CD14-positive monocyte (primary cell): Measurements from ENCODE around the gene AKAP8L. TPM values are rescaled to one million over a fixed set of nuclear protein-coding genes. Genes with fewer than 3 reads are reported as not detected.

Experiments
- DNase-seq, 3 donors: peaks; one replicate each; pipeline ENCODE4 v3.0.0-alpha.2; 2011 to 2022
- H2AFZ ChIP-seq: 2 replicates; pipeline ENCODE4 v1.6.0; 2012; ENCODE audit warnings: mild to moderate bottlenecking, low read depth, low read length, inconsistent platforms; ENCODE audit not compliant: insufficient read depth, poor library complexity, severe bottlenecking
- H3K27ac ChIP-seq, 2 donors: 1 replicate in 1 of 2; 2 replicates in 1 of 2; pipeline ENCODE4 v1.5.1; 2012 to 2013; ENCODE audit warnings: low read length in 2 of 2, control low read depth in 1 of 2, inconsistent platforms in 1 of 2, low read depth in 1 of 2, mild to moderate bottlenecking in 1 of 2
- H3K27me3 ChIP-seq, 2 donors: one replicate each; pipeline versions ENCODE4 v1.6.0 to v1.6.1; 2011 to 2013; ENCODE audit warnings: low read length in 2 of 2; ENCODE audit not compliant: control insufficient read depth in 2 of 2, insufficient read depth in 2 of 2
- H3K36me3 ChIP-seq, 2 donors: replicated peaks in 1 of 2; 1 replicate in 1 of 2; 2 replicates in 1 of 2; pipeline versions ENCODE4 v1.5.1 to v1.6.1; 2012 to 2013; ENCODE audit warnings: low read length in 2 of 2, control low read depth in 1 of 2, inconsistent platforms in 1 of 2, mild to moderate bottlenecking in 1 of 2; ENCODE audit not compliant: insufficient read depth in 2 of 2, control insufficient read depth in 1 of 2
- H3K4me1 ChIP-seq, 2 donors: 1 replicate in 1 of 2; 2 replicates in 1 of 2; pipeline versions ENCODE4 v1.5.1 to v1.6.1; 2012 to 2013; ENCODE audit warnings: low read length in 2 of 2, control low read depth in 1 of 2, inconsistent platforms in 1 of 2, mild to moderate bottlenecking in 1 of 2, moderate library complexity in 1 of 2; ENCODE audit not compliant: insufficient read depth in 2 of 2, control insufficient read depth in 1 of 2
- H3K4me2 ChIP-seq: replicated peaks from 2 replicates; pipeline ENCODE3; 2012; ENCODE audit warnings: low read length, moderate library complexity, mild to moderate bottlenecking; ENCODE audit not compliant: poor library complexity, severe bottlenecking; ENCODE audit errors: extremely low read depth
- H3K4me3 ChIP-seq, 3 experiments: fragments of 200-600 bp in 1 of 3; sonication (generic) in 1 of 3; replicated peaks in 1 of 3; 1 replicate in 2 of 3; 2 replicates in 1 of 3; pipeline ENCODE4 v1.5.1; 2011 to 2013; ENCODE audit warnings: low read length in 3 of 3, mild to moderate bottlenecking in 3 of 3, control low read depth in 2 of 3, low read depth in 2 of 3, inconsistent platforms in 1 of 3, moderate library complexity in 1 of 3
- H3K79me2 ChIP-seq: 2 replicates; pipeline ENCODE4 v1.6.0; 2012; ENCODE audit warnings: mild to moderate bottlenecking, control low read depth, inconsistent platforms, low read length, moderate library complexity; ENCODE audit not compliant: insufficient read depth
- H3K9ac ChIP-seq: 2 replicates; pipeline ENCODE4 v1.6.0; 2017; ENCODE audit warnings: low read length, mild to moderate bottlenecking; ENCODE audit not compliant: insufficient read depth, poor library complexity, severe bottlenecking
- H3K9me3 ChIP-seq, 2 donors: replicated peaks in 1 of 2; 1 replicate in 1 of 2; 2 replicates in 1 of 2; pipeline versions ENCODE4 v1.5.1 to v1.6.1; 2012 to 2013; ENCODE audit warnings: low read length in 2 of 2, control low read depth in 1 of 2; ENCODE audit not compliant: control insufficient read depth in 1 of 2, insufficient read depth in 1 of 2
- H4K20me1 ChIP-seq: 2 replicates; pipeline ENCODE4 v1.6.0; 2012; ENCODE audit warnings: mild to moderate bottlenecking, low read length, control low read depth, moderate library complexity; ENCODE audit not compliant: insufficient read depth
- H3K27ac Mint-ChIP-seq, 7 donors: one replicate each; pipeline ENCODE4 v1.8.0; 2020; ENCODE audit warnings: mild to moderate bottlenecking in 7 of 7, mixed read lengths in 7 of 7, moderate library complexity in 6 of 7, inconsistent platforms in 2 of 7
- H3K27me3 Mint-ChIP-seq, 3 donors: one replicate each; pipeline ENCODE4 v1.8.0; 2021 to 2022; ENCODE audit warnings: low read depth in 3 of 3, mild to moderate bottlenecking in 3 of 3, mixed read lengths in 3 of 3, moderate library complexity in 3 of 3, inconsistent platforms in 1 of 3
- H3K36me3 Mint-ChIP-seq, 2 donors: one replicate each; pipeline ENCODE4 v1.8.0; 2020; ENCODE audit warnings: mixed read lengths in 2 of 2, inconsistent platforms in 1 of 2, mild to moderate bottlenecking in 1 of 2
- H3K4me1 Mint-ChIP-seq: one replicate; pipeline ENCODE4 v1.8.0; 2020; ENCODE audit warnings: mild to moderate bottlenecking, mixed read lengths
- H3K4me3 Mint-ChIP-seq, 2 donors: one replicate each; pipeline ENCODE4 v1.8.0; 2020; ENCODE audit warnings: mild to moderate bottlenecking in 2 of 2, mixed read lengths in 2 of 2, moderate library complexity in 1 of 2
- H3K9me3 Mint-ChIP-seq, 7 donors: one replicate each; pipeline ENCODE4 v1.8.0; 2020 to 2022; ENCODE audit warnings: mixed read lengths in 7 of 7, mild to moderate bottlenecking in 6 of 7, moderate library complexity in 6 of 7, inconsistent platforms in 2 of 7
- CTCF ChIP-seq: fragments of 200-600 bp; IDR thresholded peaks from one replicate; pipeline ENCODE4 v1.8.0; 2022; ENCODE audit warnings: antibody characterized with exemption, mild to moderate bottlenecking
- WGBS: methylation state at CpG from one replicate; pipeline ENCODE4 v1.1.5; 2013; ENCODE audit warnings: missing lambda C conversion rate; ENCODE audit not compliant: insufficient coverage; 5-methylcytosine and 5-hydroxymethylcytosine counted together
- intact Hi-C, 2 donors: fragments of 100-400 bp; cut with micrococcal nuclease; formaldehyde crosslinking; loops; one replicate each; pipeline versions ENCODE4 v1.15.0 to v1.15.1; 2023
- polyA plus RNA-seq, 3 donors: library from polyadenylated mRNA; depleted of rRNA in 1 of 3; unstranded in 2 of 3; stranded (reverse) in 1 of 3; fragments of 300-500 nt in 2 of 3; fragments of >200 nt in 1 of 3; fragmentation: Illumina TruSeq in 2 of 3; gene quantifications; 1 replicate in 2 of 3; 2 replicates in 1 of 3; pipeline ENCODE4 v1.2.3, GENCODE V29; 2012 to 2021

AKAP8L gene
- polyA plus RNA-seq, 3 donors = 21.4 to 103 (median 39.0) TPM

DNA sequence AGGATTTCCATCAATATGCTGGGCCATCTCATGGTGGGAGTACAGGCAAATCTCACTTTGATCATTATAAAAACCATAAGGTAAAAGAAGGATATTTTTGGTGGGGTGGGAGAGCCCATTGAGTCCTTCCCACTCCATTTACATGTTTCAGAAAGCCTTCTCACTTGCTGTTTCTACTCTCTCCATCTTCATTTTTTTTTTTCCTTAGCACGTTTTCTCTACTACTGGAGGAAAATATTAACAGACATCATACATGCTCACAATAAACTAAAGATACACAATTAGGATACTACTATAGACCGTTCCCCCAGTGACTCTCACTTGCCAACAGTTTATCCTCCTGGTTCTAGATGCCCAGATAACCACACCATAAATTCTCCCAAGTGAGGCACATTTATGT, 37.4 kb downstream of the AKAP8L start:
- Histone ChIP-seq H3K4me2 (no peak overlapping the region), H3K9me3 (no peaks in the 10 kb centered on the region), H3K27me3 (no peaks in the 10 kb centered on the region), H3K27ac (no peak overlapping the region), H2AFZ (no peak overlapping the region), H3K9ac (no peak overlapping the region), H3K4me1 (peaks cover 21 to 29% of the 10 kb centered on the region in 2 donors), H3K4me3 (no peak overlapping the region), H3K79me2 (peaks cover 38% of the 10 kb centered on the region), H3K36me3 (peaks cover 7 to 22% of the 10 kb centered on the region in 2 donors), H4K20me1 (peaks cover 24% of the 10 kb centered on the region)
- TF ChIP-seq CTCF = no peak
- Mint-ChIP-seq H3K4me3 (no peak overlapping the region), H3K4me1 (peaks cover 27% of the 10 kb centered on the region), H3K27me3 (peaks cover 0 to 1% (median 1%) of the 10 kb centered on the region in 3 donors), H3K9me3 (peaks cover 0 to 3% (median 0%) of the 10 kb centered on the region in 7 donors), H3K27ac (no peak overlapping the region), H3K36me3 (peaks cover 6 to 20% of the 10 kb centered on the region in 2 donors)
- WGBS = 89% methylated on average over 2 of the region's 2 CpGs
- intact Hi-C loops = loop anchor here in 1 of 2 donors (5.0 kb wide), 1 partner anchor 36 kb away; the partner anchor contains the start of gene AKAP8L
- DNase-seq = no peak

- H3K9me3 ChIP-seq = no peaks in the 10 kb centered on the region
- TF ChIP-seq CTCF = no peak
- peaks cover 21 to 31% of the 10 kb centered on the region in 2 donors for H3K4me1 ChIP-seq
- Mint-ChIP-seq H3K9me3 (peaks cover 0 to 3% (median 0%) of the 10 kb centered on the region in 7 donors), H3K27me3 (peaks cover 0 to 1% (median 1%) of the 10 kb centered on the region in 3 donors), H3K36me3 (peaks cover 3 to 12% of the 10 kb centered on the region in 2 donors), H3K4me1 (peaks cover 27% of the 10 kb centered on the region), H3K27ac (peak overlapping the region in 6 of 7 donors; percentile 69 to 96 (median 76)), H3K4me3 (peak overlapping the region; percentile 93 to 99)
- DNase-seq = peak in 1 of 3 donors; percentile 22
- peak overlapping the region; percentile 31 to 96 for H3K27ac ChIP-seq
- peak overlapping the region; percentile 81 for H2AFZ ChIP-seq
- H3K4me2 ChIP-seq = peak overlapping the region; percentile 99
- WGBS = 2% methylated on average over 48 of the region's 56 CpGs
- H3K9ac ChIP-seq = peak overlapping the region; percentile 99
- H3K36me3 ChIP-seq = peaks cover 3 to 18% of the 10 kb centered on the region in 2 donors
- H4K20me1 ChIP-seq = peaks cover 37% of the 10 kb centered on the region
- H3K27me3 ChIP-seq = no peaks in the 10 kb centered on the region
- intact Hi-C loops = loop anchor here (5.0 to 10.0 kb wide), 6 partner anchors 37 to 255 kb away; partner anchors contain the start of genes AKAP8L (in 2 of the 2) and BRD4 (in 1 of the 2)
- peak overlapping the region; percentile 46 to 99 (median 77) for H3K4me3 ChIP-seq
- peaks cover 46% of the 10 kb centered on the region for H3K79me2 ChIP-seq
Measured at GRCh38 chr19:15379999-15380647, 38.7 kb downstream of the AKAP8L start.
